HepG2 (cell line): ENCODE results near the gene LUC7L. TPM values are rescaled to one million over a fixed set of nuclear protein-coding genes. Genes with fewer than 3 reads are reported as not detected.

Experiments used
- DNMT1 ChIP-seq: sonication (generic); formaldehyde crosslinking; IDR thresholded peaks from 2 replicates; pipeline ENCODE4 v1.5.1; 2020; ENCODE audit warnings: mild to moderate bottlenecking, missing genetic modification reagents
- FOXC1 ChIP-seq: sonication (generic); formaldehyde crosslinking; IDR thresholded peaks from 2 replicates; pipeline ENCODE4 v1.8.0; 2022; ENCODE audit warnings: mild to moderate bottlenecking, missing genetic modification reagents, borderline replicate concordance
- HMGA1 ChIP-seq: sonication (generic); formaldehyde crosslinking; conservative IDR thresholded peaks from 2 replicates; pipeline ENCODE4 v1.4.0; 2020; ENCODE audit warnings: missing genetic modification reagents
- PHB2 ChIP-seq: fragments of 450-650 bp; IDR thresholded peaks from 2 replicates; pipeline ENCODE4 v1.6.1; 2018; ENCODE audit not compliant: partially characterized antibody
- ZFP36L2 ChIP-seq: sonication (generic); formaldehyde crosslinking; IDR thresholded peaks from 2 replicates; pipeline ENCODE4 v1.4.0; 2020; ENCODE audit warnings: missing genetic modification reagents
- ZNF230 ChIP-seq: sonication (generic); formaldehyde crosslinking; IDR thresholded peaks from 2 replicates; pipeline ENCODE4 v1.4.0; 2020; ENCODE audit warnings: mild to moderate bottlenecking, missing genetic modification reagents
- ZNF24 ChIP-seq: fragments of 450-650 bp; IDR thresholded peaks from 2 replicates; pipeline ENCODE4 v1.6.1; 2017; ENCODE audit warnings: antibody characterized with exemption, mild to moderate bottlenecking
- ZNF335 ChIP-seq: sonication (generic); formaldehyde crosslinking; IDR thresholded peaks from 2 replicates; pipeline ENCODE4 v1.4.0; 2020; ENCODE audit warnings: missing genetic modification reagents
- ZNF383 ChIP-seq: sonication (generic); formaldehyde crosslinking; IDR thresholded peaks from 2 replicates; pipeline ENCODE4 v1.4.0; 2020; ENCODE audit warnings: missing genetic modification reagents, mild to moderate bottlenecking, borderline replicate concordance
- ZNF431 ChIP-seq: sonication (generic); formaldehyde crosslinking; IDR thresholded peaks from 2 replicates; pipeline ENCODE4 v1.9.0; 2022; ENCODE audit warnings: missing genetic modification reagents, low read depth, mild to moderate bottlenecking, borderline replicate concordance
- ZNF441 ChIP-seq: sonication (generic); formaldehyde crosslinking; IDR thresholded peaks from 2 replicates; pipeline ENCODE4 v1.7.0; 2021; ENCODE audit warnings: missing genetic modification reagents, borderline replicate concordance
- ZNF567 ChIP-seq: sonication (generic); formaldehyde crosslinking; IDR thresholded peaks from 2 replicates; pipeline ENCODE4 v1.8.1; 2023; ENCODE audit warnings: mild to moderate bottlenecking, missing genetic modification reagents, borderline replicate concordance
- ZNF616 ChIP-seq: sonication (generic); formaldehyde crosslinking; IDR thresholded peaks from 2 replicates; pipeline ENCODE4 v1.5.0; 2020; ENCODE audit warnings: low read depth, mild to moderate bottlenecking, missing genetic modification reagents
- ZNF629 ChIP-seq: sonication (generic); formaldehyde crosslinking; conservative IDR thresholded peaks from 2 replicates; pipeline ENCODE4 v1.5.0; 2020; ENCODE audit warnings: missing genetic modification reagents
- ZSCAN30 ChIP-seq: sonication (generic); formaldehyde crosslinking; IDR thresholded peaks from 2 replicates; pipeline ENCODE4 v1.5.0; 2020; ENCODE audit warnings: mild to moderate bottlenecking, missing genetic modification reagents
- polyA plus RNA-seq, 8 experiments: library from polyadenylated mRNA; depleted of rRNA in 3 of 8; stranded (reverse) in 7 of 8; unstranded in 1 of 8; fragments of >200 nt; fragmentation: Illumina TruSeq in 4 of 8; extraction: Trizol in 4 of 8; gene quantifications; 2 replicates each; pipeline versions ENCODE4 v1.2.1 to v1.2.3, GENCODE V29; 2011 to 2016; ENCODE audit warnings: low read depth in 4 of 8, missing spikeins in 1 of 8, mixed read lengths in 1 of 8; ENCODE audit not compliant: insufficient read depth in 1 of 8
- total RNA-seq, 5 experiments: library from RNA; depleted of rRNA; stranded (reverse); fragments of >200 nt; fragmentation: Illumina TruSeq; extraction: Trizol; gene quantifications; 2 replicates each; pipeline ENCODE4 v1.2.3, GENCODE V29; 2016; ENCODE audit warnings: low read depth in 1 of 5
- TF ChIP-seq, protein P1 (sequence below): sonication (generic); IDR thresholded peaks from 2 replicates; pipeline ENCODE4 v1.6.1; 2016; ENCODE audit warnings: low read depth, borderline replicate concordance
- TF ChIP-seq, protein P2 (sequence below): sonication (generic); formaldehyde crosslinking; IDR thresholded peaks from one replicate; pipeline ENCODE4 v1.5.1; 2020; ENCODE audit warnings: mild to moderate bottlenecking, missing genetic modification reagents; ENCODE audit errors: not compliant biosample characterization
- TF ChIP-seq, protein P3 (sequence below): sonication (generic); formaldehyde crosslinking; IDR thresholded peaks from 2 replicates; pipeline ENCODE4 v1.5.1; 2020; ENCODE audit warnings: mild to moderate bottlenecking, moderate library complexity, missing genetic modification reagents

Gene LUC7L
- total and polyA plus RNA-seq, 2 of the 13 experiments (the other 11 are each of a cell fraction or from before 2014, with no cell fraction given): 48.7 to 56.9 TPM

DNA sequence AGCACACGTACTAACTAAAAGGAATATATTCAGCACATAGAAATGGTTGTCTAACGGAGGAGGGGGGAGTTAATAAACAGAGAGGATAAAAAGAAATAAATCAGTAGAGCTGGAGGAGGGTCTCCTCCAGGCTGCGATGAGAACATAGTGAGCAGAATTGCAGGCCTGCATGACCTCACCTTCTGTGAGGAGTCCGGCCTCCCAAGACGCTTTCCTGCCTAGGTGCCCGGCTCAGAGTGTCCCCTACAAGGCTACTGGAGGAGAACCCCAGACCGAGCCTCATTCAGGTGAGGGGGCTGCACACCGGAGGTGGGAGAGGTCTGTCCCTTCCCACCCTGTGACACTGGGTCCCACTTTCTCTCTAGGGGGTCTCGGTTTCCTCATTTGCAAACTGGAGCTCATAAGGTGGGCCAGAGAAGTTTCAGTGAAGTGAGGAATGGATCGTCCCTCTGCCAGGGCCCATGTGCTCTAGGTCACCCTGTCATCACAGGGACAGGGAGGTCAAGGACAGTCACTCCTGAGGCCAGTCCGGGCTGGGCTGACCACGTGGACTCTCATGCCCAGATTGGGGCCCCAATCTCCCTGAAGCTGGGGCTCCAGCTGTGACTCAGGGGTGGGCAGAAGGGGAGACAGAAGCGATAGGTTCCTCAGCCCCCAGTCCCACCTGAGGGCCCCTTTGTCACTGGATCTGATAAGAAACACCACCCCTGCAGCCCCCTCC lies 66.8 kb downstream of the LUC7L start (continued):
- TF ChIP-seq, protein P1, sequence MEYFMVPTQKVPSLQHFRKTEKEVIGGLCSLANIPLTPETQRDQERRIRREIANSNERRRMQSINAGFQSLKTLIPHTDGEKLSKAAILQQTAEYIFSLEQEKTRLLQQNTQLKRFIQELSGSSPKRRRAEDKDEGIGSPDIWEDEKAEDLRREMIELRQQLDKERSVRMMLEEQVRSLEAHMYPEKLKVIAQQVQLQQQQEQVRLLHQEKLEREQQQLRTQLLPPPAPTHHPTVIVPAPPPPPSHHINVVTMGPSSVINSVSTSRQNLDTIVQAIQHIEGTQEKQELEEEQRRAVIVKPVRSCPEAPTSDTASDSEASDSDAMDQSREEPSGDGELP: peak; percentile 46; the same call in 1 of the 2 replicates
- TF ChIP-seq ZNF567 (CRISPR knock-in tag): no peak
- no peak for TF ChIP-seq ZNF24
- TF ChIP-seq ZNF441 (CRISPR knock-in tag): no peak
- TF ChIP-seq, protein P2, sequence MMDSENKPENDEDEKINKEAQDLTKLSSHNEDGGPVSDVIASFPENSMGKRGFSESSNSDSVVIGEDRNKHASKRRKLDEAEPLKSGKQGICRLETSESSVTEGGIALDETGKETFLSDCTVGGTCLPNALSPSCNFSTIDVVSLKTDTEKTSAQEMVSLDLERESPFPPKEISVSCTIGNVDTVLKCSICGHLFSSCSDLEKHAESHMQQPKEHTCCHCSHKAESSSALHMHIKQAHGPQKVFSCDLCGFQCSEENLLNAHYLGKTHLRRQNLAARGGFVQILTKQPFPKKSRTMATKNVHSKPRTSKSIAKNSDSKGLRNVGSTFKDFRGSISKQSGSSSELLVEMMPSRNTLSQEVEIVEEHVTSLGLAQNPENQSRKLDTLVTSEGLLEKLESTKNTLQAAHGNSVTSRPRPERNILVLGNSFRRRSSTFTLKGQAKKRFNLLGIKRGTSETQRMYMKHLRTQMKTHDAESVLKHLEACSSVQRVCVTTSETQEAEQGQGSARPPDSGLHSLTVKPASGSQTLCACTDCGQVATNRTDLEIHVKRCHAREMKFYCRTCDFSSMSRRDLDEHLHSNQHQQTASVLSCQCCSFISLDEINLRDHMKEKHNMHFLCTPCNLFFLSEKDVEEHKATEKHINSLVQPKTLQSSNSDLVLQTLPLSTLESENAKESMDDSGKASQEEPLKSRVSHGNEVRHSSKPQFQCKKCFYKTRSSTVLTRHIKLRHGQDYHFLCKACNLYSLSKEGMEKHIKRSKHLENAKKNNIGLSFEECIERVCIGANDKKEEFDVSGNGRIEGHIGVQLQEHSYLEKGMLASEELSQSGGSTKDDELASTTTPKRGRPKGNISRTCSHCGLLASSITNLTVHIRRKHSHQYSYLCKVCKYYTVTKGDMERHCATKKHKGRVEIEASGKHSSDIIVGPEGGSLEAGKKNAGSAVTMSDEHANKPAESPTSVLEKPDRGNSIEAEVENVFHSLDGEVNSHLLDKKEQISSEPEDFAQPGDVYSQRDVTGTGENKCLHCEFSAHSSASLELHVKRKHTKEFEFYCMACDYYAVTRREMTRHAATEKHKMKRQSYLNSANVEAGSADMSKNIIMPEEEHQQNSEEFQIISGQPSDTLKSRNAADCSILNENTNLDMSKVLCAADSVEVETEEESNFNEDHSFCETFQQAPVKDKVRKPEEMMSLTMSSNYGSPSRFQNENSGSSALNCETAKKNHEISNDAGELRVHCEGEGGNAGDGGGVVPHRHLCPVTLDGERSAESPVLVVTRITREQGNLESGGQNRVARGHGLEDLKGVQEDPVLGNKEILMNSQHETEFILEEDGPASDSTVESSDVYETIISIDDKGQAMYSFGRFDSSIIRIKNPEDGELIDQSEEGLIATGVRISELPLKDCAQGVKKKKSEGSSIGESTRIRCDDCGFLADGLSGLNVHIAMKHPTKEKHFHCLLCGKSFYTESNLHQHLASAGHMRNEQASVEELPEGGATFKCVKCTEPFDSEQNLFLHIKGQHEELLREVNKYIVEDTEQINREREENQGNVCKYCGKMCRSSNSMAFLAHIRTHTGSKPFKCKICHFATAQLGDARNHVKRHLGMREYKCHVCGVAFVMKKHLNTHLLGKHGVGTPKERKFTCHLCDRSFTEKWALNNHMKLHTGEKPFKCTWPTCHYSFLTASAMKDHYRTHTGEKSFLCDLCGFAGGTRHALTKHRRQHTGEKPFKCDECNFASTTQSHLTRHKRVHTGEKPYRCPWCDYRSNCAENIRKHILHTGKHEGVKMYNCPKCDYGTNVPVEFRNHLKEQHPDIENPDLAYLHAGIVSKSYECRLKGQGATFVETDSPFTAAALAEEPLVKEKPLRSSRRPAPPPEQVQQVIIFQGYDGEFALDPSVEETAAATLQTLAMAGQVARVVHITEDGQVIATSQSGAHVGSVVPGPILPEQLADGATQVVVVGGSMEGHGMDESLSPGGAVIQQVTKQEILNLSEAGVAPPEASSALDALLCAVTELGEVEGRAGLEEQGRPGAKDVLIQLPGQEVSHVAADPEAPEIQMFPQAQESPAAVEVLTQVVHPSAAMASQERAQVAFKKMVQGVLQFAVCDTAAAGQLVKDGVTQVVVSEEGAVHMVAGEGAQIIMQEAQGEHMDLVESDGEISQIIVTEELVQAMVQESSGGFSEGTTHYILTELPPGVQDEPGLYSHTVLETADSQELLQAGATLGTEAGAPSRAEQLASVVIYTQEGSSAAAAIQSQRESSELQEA: no peak
- no peak for TF ChIP-seq ZFP36L2 (CRISPR knock-in tag)
- no peak for TF ChIP-seq ZNF629
- TF ChIP-seq ZSCAN30 (CRISPR knock-in tag): no peak
- TF ChIP-seq ZNF616: no peak
- no peak for TF ChIP-seq ZNF431
- TF ChIP-seq DNMT1 (CRISPR knock-in tag): no peak
- no peak for TF ChIP-seq ZNF383 (CRISPR knock-in tag)
- TF ChIP-seq, protein P3, sequence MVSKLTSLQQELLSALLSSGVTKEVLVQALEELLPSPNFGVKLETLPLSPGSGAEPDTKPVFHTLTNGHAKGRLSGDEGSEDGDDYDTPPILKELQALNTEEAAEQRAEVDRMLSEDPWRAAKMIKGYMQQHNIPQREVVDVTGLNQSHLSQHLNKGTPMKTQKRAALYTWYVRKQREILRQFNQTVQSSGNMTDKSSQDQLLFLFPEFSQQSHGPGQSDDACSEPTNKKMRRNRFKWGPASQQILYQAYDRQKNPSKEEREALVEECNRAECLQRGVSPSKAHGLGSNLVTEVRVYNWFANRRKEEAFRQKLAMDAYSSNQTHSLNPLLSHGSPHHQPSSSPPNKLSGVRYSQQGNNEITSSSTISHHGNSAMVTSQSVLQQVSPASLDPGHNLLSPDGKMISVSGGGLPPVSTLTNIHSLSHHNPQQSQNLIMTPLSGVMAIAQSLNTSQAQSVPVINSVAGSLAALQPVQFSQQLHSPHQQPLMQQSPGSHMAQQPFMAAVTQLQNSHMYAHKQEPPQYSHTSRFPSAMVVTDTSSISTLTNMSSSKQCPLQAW (CRISPR knock-in tag): 0 out of 2 replicates have a peak, but pooled peaks have one; percentile 34
- no peak for TF ChIP-seq HMGA1 (CRISPR knock-in tag)
- TF ChIP-seq PHB2: no peak
- no peak for TF ChIP-seq ZNF230 (CRISPR knock-in tag)
- no peak for TF ChIP-seq ZNF335 (CRISPR knock-in tag)
- no peak for TF ChIP-seq FOXC1 (CRISPR knock-in tag)
